HG03558 (cell line): ENCODE results near the gene LRRD1.
"Not testable (repeated sequence)": the region's sequence is repeated elsewhere in the genome, so short reads cannot be mapped to it uniquely, and the experiment has no call there.

Source experiments
- ATAC-seq: cut with Tn5 transposase; IDR thresholded peaks from one replicate; pipeline ENCODE4 v1.9.1; 2021; ENCODE audit warnings: moderate number of reproducible peaks; ENCODE audit not compliant: unreplicated experiment; ENCODE audit errors: extremely low read depth

The LRRD1 gene

GRCh38 chr7:92143192-92143880, 35.6 kb downstream of the LRRD1 start:
- ATAC-seq, result not testable (repeated sequence)

- ATAC-seq, result not testable (repeated sequence)
Observed at GRCh38 chr7:92142791-92143190, 36.2 kb downstream of the LRRD1 start.

- no peak for ATAC-seq
Observed at GRCh38 chr7:92141161-92141560, 37.8 kb downstream of the LRRD1 start.

GRCh38 chr7:92137557-92137956, 41.4 kb downstream of the LRRD1 start:
- ATAC-seq, result no peak

- no peak for ATAC-seq
Observed at GRCh38 chr7:92135052-92135889, 43.7 kb downstream of the LRRD1 start.

- ATAC-seq, result peak; percentile 79
Observed at GRCh38 chr7:92134271-92135051, 44.5 kb downstream of the LRRD1 start, which contains the start of gene CYP51A1. Gene CYP51A1, minus strand, starts transcription at chr7:92134477. Its CDS starts 113 bp downstream, at chr7:92134364.

GRCh38 chr7:92133737-92134270, 45.1 kb downstream of the LRRD1 start:
- ATAC-seq, result peak; percentile 5

- peak; percentile 17 for ATAC-seq
Observed at GRCh38 chr7:92133133-92133736, 45.7 kb downstream of the LRRD1 start.

GRCh38 chr7:92131764-92132330, 47.1 kb downstream of the LRRD1 start:
- ATAC-seq, result no peak

GRCh38 chr7:92131093-92131492, 47.8 kb downstream of the LRRD1 start:
- no peak for ATAC-seq

GRCh38 chr7:92121681-92122080, 57.3 kb downstream of the LRRD1 start:
- no peak for ATAC-seq

- no peak for ATAC-seq
Observed at GRCh38 chr7:92119213-92119759, 59.7 kb downstream of the LRRD1 start.

- no peak for ATAC-seq
Observed at GRCh38 chr7:92116949-92117348, 62.0 kb downstream of the LRRD1 start.

GRCh38 chr7:92115821-92116220, 63.1 kb downstream of the LRRD1 start:
- ATAC-seq, result no peak

GRCh38 chr7:92110857-92111256, 68.1 kb downstream of the LRRD1 start:
- no peak for ATAC-seq

- ATAC-seq, result no peak
Observed at GRCh38 chr7:92108821-92109220, 70.1 kb downstream of the LRRD1 start.

GRCh38 chr7:92102862-92103261, 76.1 kb downstream of the LRRD1 start:
- ATAC-seq, result not testable (repeated sequence)

GRCh38 chr7:92100534-92100933, 78.4 kb downstream of the LRRD1 start:
- no peak for ATAC-seq

- no peak for ATAC-seq
Observed at GRCh38 chr7:92095380-92095779, 83.6 kb downstream of the LRRD1 start.
